ENCODE data around the gene MCFD2. TPM values are rescaled to one million over a fixed set of nuclear protein-coding genes. Genes with fewer than 3 reads are reported as not detected.

MCFD2 gene
- total RNA-seq, 3 donors from 2014 or later = 83.0 to 94.8 (median 89.8) TPM

DNA sequence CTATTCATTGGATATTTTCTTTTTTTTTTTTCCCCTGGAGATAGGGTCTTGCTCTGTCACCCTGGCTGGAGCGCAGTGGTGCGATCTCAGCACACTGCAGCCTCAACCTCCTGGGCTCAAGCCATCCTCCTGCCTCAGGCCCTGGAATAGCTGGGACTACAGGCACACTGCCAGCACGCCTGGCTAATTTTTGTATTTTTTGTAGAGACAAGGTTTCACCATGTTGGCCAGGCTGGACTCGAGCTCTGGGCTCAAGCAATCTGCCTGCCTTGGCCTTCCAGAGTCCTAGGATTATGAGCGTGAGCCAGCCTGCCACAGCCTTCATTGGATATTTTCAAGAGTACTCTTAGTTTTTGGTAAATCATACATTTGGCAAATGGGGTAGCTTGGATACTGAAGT, 9.0 kb upstream of the MCFD2 start:
- Histone ChIP-seq H3K27me3 (no peaks in the 10 kb centered on the region), H3K27ac (no peak overlapping the region), H3K36me3 (no peaks in the 10 kb centered on the region), H3K9me3 (no peaks in the 10 kb centered on the region), H3K4me3 (no peak overlapping the region), H3K4me1 (no peaks in the 10 kb centered on the region)
- DNase-seq (ENCODE audit: low spot score in 2 of 2) = no peak
- TF ChIP-seq POLR2A (IDR thresholded peaks at IDR 0.05) (no peak), POLR2AphosphoS5 (IDR thresholded peaks at IDR 0.05) (no peak), CTCF (IDR thresholded peaks at IDR 0.05) (no peak)
- intact Hi-C loops (cut with DNase I; ENCODE audit: low total_unique reads) = no loop called here

DNA sequence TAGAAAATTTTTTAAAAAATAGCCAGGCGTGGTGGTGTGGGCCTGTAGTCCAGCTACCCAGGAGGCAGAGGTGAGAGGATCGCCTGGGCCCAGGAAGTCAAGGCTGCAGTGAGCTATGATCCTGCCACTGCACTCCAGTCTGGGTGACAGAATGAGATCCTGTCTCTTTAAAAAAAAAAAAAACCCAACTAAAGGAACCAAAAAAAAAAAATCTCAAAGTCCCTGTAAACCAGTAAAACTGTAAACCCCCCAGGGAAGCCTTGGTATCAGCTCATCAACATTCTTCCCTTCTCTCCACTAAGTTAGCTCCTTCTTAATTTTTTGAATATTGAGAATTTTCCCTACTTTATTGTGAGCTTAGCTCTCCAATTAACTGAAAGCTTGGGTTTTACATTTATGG, 8.4 kb upstream of the MCFD2 start:
- Histone ChIP-seq H3K9me3 (no peaks in the 10 kb centered on the region), H3K4me3 (no peak overlapping the region), H3K36me3 (no peaks in the 10 kb centered on the region), H3K27ac (no peak overlapping the region), H3K4me1 (no peaks in the 10 kb centered on the region), H3K27me3 (no peaks in the 10 kb centered on the region)
- intact Hi-C loops (cut with DNase I; ENCODE audit: low total_unique reads) = no loop called here
- no peak for DNase-seq (ENCODE audit: low spot score in 2 of 2)
- TF ChIP-seq CTCF (IDR thresholded peaks at IDR 0.05) = no peak
- no peak for TF ChIP-seq POLR2AphosphoS5 (IDR thresholded peaks at IDR 0.05)
- TF ChIP-seq POLR2A (IDR thresholded peaks at IDR 0.05) = no peak

DNA sequence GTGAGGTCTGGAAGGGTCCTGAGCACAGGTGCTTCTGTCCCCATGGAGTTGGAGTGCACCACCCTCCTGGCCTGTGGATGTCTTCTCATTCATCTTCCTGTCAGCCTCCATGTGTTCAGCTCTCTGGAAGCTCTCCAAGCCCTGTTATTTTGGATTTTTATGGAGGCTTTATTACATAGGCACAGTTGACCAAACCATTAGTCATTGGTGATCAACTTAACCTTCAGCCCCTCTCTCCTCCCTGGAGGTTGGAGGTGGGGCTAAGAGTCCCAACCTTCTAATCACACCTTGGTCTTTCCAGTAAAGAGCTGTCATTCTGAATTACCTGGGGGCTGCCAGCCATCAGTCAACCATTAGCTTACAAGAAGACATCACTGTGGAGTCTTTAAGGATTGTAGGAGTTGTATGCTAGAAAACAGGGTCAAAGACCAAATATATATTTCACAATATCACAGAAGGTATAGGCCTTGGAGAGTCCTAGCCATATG, 7.5 kb upstream of the MCFD2 start:
- TF ChIP-seq POLR2AphosphoS5 (IDR thresholded peaks at IDR 0.05) (no peak), CTCF (IDR thresholded peaks at IDR 0.05) (no peak), POLR2A (IDR thresholded peaks at IDR 0.05) (no peak)
- H3K4me1 ChIP-seq = no peaks in the 10 kb centered on the region
- H3K27me3 ChIP-seq = no peaks in the 10 kb centered on the region
- DNase-seq (ENCODE audit: low spot score in 2 of 2) = no peak
- no peaks in the 10 kb centered on the region for H3K36me3 ChIP-seq
- no peak overlapping the region for H3K4me3 ChIP-seq
- intact Hi-C loops (cut with DNase I; ENCODE audit: low total_unique reads) = no loop called here
- no peak overlapping the region for H3K27ac ChIP-seq
- H3K9me3 ChIP-seq = no peaks in the 10 kb centered on the region

GRCh38 chr2:46922606-46923005, 7.0 kb upstream of the MCFD2 start:
- Histone ChIP-seq H3K27me3 (no peaks in the 10 kb centered on the region), H3K4me1 (no peaks in the 10 kb centered on the region), H3K36me3 (no peaks in the 10 kb centered on the region), H3K27ac (no peak overlapping the region), H3K4me3 (no peak overlapping the region), H3K9me3 (no peaks in the 10 kb centered on the region)
- TF ChIP-seq POLR2A (IDR thresholded peaks at IDR 0.05) (no peak), POLR2AphosphoS5 (IDR thresholded peaks at IDR 0.05) (no peak), CTCF (IDR thresholded peaks at IDR 0.05) (no peak)
- intact Hi-C loops (cut with DNase I; ENCODE audit: low total_unique reads) = no loop called here
- no peak for DNase-seq (ENCODE audit: low spot score in 2 of 2)

DNA sequence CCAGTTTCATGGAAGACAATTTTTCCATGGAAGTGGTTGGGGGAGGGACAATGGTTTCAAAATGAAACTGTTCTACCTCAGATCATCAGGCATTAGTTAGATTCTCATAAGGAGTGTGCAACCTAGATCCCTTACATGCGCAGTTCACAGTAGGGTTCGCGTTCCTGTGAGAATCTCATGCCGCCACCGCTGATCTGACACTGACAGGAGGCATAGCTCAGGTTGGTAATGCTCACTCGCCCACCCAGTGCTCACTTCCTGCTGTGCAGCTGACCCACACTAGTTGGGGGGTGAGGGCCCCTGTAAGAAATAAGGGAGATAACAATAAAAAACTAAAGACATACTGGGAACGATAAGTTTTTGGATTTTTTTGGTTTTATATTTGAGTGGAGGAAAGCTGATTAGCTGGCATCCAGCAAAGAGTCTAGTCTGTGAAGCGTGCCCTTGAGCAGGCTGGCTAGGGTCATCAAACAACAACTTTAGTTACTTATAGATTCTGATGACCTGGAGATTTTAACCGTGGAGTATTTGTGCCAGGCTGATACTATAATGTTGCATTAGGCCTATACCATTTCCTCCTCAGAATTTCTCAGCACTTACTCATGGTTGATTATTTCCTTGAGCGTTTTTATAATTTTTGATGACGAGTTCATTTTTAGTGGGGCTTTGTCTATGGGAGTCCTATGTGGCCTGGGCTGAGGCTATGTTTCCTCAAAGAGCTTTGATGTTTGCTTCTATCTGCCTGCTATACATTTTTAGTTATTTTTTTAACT, 6.3 kb upstream of the MCFD2 start:
- H3K27me3 ChIP-seq = no peaks in the 10 kb centered on the region
- no peaks in the 10 kb centered on the region for H3K9me3 ChIP-seq
- H3K4me3 ChIP-seq = no peak overlapping the region
- no peaks in the 10 kb centered on the region for H3K4me1 ChIP-seq
- DNase-seq (ENCODE audit: low spot score in 2 of 2) = no peak
- TF ChIP-seq CTCF (IDR thresholded peaks at IDR 0.05) = no peak
- TF ChIP-seq POLR2AphosphoS5 (IDR thresholded peaks at IDR 0.05) = no peak
- TF ChIP-seq POLR2A (IDR thresholded peaks at IDR 0.05) = no peak
- intact Hi-C loops (cut with DNase I; ENCODE audit: low total_unique reads) = no loop called here
- H3K27ac ChIP-seq = no peak overlapping the region
- no peaks in the 10 kb centered on the region for H3K36me3 ChIP-seq

All from breast epithelium (tissue), 4 donors.